GM18868 (cell line): Measurements from ENCODE around the gene KRT4.

Experiments used
- ATAC-seq: cut with Tn5 transposase; IDR thresholded peaks from one replicate; pipeline ENCODE4 v1.9.1; 2021; ENCODE audit warnings: mild to moderate bottlenecking, moderate library complexity; ENCODE audit not compliant: unreplicated experiment

The KRT4 gene

GRCh38 chr12:52794479-52795331 lies 19.2 kb downstream of the KRT4 start:
- ATAC-seq, result no peak

GRCh38 chr12:52792185-52793029 lies 21.5 kb downstream of the KRT4 start:
- no peak for ATAC-seq

GRCh38 chr12:52791271-52792184 lies 22.4 kb downstream of the KRT4 start:
- no peak for ATAC-seq

GRCh38 chr12:52790427-52791270 lies 23.3 kb downstream of the KRT4 start:
- no peak for ATAC-seq

- no peak for ATAC-seq
Observed at GRCh38 chr12:52789637-52790426, 24.1 kb downstream of the KRT4 start.

- no peak for ATAC-seq
Observed at GRCh38 chr12:52788876-52789636, 24.9 kb downstream of the KRT4 start.

- no peak for ATAC-seq
Observed at GRCh38 chr12:52788192-52788875, 25.6 kb downstream of the KRT4 start.

GRCh38 chr12:52787324-52788191 lies 26.4 kb downstream of the KRT4 start:
- ATAC-seq, result no peak

- no peak for ATAC-seq
Observed at GRCh38 chr12:52784909-52785308, 29.0 kb downstream of the KRT4 start.

- ATAC-seq, result no peak
Observed at GRCh38 chr12:52783563-52784316, 30.2 kb downstream of the KRT4 start.

- ATAC-seq, result no peak
Observed at GRCh38 chr12:52782502-52782901, 31.4 kb downstream of the KRT4 start.

GRCh38 chr12:52781399-52782082 lies 32.4 kb downstream of the KRT4 start:
- no peak for ATAC-seq

GRCh38 chr12:52779914-52780313 lies 34.0 kb downstream of the KRT4 start:
- no peak for ATAC-seq

- no peak for ATAC-seq
Observed at GRCh38 chr12:52778833-52779232, 35.1 kb downstream of the KRT4 start.

GRCh38 chr12:52777566-52777965 lies 36.4 kb downstream of the KRT4 start:
- no peak for ATAC-seq
